DMS79 (cell line): ENCODE measurements around the gene ZHX3.

Experiments
- DNase-seq: peaks from one replicate; lab custom pipeline; 2025; lab: John Stamatoyannopoulos, UW

ZHX3 gene, protein sequence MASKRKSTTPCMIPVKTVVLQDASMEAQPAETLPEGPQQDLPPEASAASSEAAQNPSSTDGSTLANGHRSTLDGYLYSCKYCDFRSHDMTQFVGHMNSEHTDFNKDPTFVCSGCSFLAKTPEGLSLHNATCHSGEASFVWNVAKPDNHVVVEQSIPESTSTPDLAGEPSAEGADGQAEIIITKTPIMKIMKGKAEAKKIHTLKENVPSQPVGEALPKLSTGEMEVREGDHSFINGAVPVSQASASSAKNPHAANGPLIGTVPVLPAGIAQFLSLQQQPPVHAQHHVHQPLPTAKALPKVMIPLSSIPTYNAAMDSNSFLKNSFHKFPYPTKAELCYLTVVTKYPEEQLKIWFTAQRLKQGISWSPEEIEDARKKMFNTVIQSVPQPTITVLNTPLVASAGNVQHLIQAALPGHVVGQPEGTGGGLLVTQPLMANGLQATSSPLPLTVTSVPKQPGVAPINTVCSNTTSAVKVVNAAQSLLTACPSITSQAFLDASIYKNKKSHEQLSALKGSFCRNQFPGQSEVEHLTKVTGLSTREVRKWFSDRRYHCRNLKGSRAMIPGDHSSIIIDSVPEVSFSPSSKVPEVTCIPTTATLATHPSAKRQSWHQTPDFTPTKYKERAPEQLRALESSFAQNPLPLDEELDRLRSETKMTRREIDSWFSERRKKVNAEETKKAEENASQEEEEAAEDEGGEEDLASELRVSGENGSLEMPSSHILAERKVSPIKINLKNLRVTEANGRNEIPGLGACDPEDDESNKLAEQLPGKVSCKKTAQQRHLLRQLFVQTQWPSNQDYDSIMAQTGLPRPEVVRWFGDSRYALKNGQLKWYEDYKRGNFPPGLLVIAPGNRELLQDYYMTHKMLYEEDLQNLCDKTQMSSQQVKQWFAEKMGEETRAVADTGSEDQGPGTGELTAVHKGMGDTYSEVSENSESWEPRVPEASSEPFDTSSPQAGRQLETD

DNA sequence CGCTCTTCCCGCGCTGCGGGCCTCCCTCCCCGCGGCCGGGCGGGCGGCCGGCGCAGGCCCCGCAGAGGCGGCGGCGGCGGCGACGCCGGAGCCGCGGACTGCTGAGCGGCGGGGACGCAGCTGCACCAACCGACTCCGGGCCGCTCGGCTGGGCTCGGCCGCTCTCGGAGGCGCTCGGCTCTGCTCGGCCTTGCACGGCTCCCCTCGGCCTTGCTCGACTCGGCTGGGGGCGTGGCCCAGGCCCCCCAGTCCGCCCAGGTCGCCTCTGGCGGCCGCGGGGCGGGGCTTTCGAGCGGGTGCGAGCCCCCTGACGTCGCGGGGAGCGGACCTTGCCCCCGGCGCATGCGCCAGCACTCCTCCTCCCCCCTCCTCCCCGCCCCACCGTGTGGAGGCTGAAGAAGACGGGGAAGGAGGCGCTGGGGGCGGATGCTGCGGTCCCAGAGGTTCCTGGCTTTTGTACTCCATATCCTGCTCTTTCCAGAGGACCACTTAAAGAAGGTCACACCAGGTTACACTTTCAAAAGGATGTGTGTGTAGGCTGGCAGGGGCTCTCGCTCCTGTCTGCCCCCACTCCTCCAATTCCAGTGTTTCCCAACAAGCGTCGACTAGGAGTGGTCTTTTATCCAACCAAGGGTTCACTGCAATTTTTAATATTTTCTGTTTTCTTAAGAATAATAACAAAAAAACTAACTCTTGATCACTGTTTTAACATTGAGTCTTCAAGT, at the start of gene ZHX3:
ZHX3 (minus strand) TSS at position 186 of the 725 bp plus-strand sequence. CDS start 112,815 bp downstream, outside the sequence.
- peak; percentile 69 for DNase-seq

DNA sequence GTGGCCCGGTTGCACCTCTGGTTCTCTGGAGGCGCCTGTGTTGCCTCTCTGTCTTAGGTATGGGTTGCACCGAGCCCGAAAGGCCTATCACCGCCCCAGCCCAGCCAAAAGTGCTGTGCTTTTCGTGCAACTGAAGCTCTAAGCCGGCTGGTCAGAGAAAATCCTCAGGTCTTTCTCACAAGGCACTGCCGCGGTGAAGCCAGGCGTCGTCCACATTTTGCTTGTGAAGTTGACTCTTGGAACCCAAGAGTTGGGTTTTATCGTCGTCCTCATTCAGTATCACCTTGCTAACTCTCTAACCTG, 49.8 kb upstream of the ZHX3 start:
- no peak for DNase-seq

DNA sequence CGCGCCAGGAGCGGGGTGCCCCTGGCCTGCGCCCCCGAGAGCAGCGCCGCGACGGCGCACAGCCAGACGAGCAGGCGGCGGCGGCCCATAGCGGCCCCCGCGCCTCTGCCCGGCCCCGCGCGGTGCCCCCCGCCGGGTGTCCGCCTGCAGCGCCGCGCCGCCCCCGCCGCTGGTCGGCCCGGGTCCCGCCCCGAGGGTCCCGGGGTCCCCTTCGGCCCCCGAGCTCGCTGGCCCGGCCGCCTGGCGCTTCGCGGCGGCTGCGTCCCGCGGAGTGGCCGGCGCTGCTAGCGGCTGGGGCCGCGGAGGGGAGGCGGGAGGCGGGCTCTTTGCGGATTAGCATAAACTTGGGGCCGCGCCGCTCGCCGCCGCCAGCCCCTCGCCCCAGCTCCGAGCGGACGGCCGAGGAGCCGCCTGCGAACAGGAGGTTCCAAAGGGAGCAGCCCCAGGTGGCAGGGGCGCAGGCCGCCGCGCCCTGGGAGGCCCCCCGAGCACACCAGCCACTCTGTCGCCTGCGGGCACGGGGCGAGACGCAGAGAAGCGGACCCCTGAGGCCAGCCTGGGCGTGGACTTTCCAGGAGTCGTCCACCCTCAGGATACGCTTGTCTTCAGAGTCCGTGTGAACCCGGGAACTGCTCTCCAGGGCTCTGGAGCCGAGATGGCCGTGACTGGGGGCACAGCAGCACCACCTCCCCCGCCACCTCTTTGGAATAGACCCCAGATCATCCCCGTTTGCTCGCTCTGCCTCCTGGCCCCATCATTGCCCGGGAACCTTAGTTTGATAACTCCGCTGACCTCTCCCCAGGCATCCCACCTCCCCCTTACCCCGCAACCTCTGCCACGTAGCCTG, 49.2 kb upstream of the ZHX3 start, which contains the start of gene EMILIN3:
EMILIN3 (minus strand) TSS at position 273 of the 847 bp plus-strand sequence; CDS start at position 89, 184 bp downstream.
- no peak for DNase-seq

DNA sequence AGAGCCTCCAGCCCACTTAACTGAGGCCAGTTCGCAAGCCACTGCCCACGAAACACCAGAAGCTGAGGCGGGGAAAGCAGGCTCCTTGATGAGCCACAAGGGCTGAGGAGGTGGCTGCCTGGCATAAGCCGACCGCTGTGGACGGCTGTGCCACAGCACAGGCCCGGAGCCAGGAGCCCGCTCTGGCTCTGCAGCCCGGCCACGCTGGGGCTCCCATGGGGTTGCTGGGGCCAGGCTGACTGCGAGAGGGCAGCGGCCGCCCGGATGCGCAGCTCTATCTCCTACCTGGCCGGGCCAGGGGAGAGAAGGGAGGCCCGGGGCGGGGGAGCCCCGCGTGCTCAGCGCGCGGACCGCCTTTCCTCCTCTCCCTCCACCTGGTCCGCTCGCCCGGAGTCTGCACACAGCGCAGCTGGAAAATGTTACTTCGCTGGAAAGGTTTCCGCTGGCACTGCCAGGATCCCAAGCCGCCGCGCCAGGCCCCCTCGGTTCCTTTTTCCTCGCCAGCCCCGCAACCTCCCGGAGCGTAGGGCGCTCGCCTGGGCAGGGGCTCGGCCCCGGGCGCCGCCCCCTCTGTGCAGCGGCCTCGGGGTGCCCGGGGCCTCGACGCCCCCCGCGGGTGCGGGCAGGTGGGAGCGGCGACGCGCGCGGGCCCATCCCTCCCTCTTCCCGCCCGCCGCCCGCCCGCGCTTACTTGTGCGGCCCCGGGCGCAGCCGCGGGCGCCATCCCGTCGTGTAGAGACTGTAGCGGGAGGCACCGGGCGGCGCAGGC, 48.4 kb upstream of the ZHX3 start:
- DNase-seq, result no peak

DNA sequence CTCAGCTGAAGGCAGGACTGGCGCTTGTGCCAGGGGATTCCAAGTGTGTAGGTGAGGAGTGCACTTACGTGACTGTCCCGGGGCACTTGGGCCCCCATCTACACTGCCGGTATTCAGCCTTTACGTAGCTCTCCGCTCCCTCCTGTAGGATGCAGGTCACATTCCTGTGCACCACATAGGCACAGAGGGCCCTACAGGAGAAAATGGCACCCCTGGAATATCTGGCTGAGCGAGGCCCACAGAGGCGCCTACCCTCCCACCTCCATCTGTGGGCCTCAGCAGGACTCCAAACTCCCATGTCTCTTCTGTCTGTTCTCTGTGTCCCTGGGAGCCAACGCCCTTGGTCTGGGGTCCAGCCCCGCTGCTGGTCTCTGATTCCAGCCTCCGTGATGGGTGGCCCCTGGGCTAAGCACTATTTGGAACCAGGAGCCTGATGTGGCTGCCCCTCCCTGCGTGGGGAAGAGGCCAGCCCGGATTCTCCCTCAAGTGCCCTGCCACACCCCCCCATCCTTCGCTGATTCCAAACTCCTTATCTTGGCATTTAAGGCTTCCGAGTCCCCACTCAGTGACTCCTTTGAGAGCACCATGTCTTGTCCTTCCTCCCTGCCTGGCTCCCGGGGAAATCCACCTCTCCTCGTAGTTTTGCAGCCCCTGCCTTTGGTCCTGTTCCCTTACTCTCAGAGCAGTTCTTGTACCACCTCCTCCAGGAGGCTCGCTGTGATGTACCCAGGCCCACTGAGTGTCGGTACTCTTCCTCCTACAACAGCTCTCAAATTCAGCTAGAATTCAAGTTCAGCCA, 47.6 kb upstream of the ZHX3 start:
- no peak for DNase-seq

DNA sequence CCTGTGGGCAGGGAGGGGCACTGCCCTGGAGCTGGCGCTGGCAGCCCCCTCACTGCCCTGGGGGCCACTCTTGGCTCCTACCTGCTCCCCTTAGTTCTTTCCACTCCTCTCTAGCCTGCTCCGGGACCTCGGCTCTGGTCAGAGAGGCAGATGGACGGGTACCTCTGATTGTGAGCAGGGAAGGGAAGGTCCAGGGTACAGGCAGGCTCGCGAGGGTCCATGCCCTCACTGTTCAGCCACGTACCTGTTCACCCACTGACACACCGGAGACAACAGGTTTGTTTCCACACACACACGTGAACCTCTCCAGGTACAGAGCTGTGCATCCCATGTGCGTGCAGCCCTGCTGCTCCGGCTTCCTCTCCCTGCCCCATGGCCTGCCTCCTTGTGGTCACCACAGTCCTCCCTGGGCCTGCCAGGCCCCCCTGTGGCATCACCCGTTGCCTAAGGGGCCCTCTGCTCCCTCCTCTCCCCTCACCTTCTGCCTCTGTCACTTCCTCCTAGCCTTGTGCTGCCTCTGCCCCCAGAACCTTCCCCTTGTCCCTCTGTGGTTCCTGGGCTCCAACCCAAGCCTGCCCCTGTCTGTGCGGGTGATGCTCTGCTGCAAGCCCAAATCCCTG, 46.8 kb upstream of the ZHX3 start:
- DNase-seq, result no peak

DNA sequence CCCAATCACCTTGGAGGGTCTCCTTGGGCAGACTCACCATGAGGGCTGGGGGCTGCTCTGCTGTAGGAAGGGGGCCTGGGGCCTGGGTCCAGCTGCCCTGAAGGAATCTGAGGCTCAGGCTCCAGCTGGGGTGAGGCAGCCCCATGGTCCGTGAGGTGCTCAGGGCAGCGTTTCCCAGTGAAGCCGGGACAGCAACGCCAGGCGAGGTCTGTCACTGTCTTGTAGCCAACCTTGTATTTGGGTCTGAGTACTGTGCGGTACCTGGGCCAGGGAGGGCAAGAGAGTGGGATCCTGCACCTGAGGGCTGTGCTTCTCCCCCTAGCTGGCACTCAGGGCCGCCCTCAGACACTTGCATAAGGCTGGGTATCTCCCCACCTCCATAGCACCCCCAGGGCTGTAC, 46.1 kb upstream of the ZHX3 start:
- no peak for DNase-seq

DNA sequence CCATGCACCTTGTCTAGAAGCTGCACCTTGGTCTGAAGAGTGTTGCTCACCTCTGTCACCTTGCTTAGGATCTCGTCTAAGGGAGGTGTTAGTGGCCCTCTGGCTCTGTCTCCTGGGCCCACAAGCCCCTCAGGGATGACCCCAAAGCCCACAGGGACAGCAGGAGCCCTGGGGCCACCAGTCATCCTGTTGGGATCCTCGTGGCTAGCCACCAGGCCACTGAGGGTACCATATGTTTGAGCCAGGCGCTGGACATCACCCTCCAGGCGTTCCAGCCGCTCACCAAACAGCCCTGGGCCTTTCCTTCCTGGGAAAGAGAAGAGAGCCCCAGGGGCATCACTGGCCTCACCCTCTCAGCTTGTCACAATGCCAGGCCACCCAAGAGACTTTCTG, 45.2 kb upstream of the ZHX3 start:
- DNase-seq, result no peak

DNA sequence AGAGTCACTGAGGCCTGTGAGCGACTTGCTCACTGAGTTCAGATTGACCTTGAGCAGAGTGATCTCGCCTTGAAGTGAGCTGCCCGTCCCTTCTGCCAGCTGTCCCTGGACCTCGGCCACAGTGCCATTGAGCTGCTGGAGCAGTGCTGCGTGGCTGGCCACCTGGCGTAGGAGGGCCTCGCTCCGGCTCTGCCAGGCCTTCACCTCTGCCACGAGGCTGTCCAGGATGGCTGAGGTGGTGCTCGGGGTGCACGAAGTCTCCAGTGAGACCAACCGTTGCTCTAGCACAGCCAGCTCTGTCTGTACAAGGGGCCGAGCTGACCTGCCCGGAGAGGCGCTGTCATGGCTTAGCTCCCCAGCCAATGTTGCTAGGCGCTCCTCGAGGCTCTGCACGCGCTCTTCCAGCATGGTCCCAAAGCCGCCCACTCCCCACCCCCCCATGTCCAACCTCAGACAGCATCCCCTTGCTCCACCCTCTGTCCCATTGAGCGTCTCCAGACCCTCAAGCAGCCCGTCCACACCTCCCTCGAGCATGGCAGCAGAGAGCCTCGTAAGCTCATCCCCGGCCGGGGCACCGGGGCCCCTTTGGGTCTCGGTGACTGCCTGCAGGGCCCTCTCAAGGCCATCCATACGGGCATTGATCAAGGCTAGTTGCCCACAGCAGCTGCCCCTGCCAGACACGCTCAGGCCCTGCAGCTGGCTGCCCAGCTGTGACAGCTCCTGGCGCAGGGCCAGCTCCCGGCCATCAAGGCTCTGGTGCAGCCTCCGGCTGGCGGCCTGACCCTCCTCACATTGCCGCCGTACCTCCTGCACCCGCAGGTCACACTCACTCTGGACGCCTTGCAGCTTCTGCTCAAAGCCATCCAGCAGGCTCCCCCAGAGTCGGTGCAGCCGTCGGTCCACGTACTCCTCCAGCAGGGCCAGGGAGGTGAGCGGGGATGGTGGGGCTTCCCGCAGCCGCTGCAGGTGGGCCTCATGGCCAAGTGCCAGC, 44.5 kb upstream of the ZHX3 start:
- peak; percentile 31 for DNase-seq

DNA sequence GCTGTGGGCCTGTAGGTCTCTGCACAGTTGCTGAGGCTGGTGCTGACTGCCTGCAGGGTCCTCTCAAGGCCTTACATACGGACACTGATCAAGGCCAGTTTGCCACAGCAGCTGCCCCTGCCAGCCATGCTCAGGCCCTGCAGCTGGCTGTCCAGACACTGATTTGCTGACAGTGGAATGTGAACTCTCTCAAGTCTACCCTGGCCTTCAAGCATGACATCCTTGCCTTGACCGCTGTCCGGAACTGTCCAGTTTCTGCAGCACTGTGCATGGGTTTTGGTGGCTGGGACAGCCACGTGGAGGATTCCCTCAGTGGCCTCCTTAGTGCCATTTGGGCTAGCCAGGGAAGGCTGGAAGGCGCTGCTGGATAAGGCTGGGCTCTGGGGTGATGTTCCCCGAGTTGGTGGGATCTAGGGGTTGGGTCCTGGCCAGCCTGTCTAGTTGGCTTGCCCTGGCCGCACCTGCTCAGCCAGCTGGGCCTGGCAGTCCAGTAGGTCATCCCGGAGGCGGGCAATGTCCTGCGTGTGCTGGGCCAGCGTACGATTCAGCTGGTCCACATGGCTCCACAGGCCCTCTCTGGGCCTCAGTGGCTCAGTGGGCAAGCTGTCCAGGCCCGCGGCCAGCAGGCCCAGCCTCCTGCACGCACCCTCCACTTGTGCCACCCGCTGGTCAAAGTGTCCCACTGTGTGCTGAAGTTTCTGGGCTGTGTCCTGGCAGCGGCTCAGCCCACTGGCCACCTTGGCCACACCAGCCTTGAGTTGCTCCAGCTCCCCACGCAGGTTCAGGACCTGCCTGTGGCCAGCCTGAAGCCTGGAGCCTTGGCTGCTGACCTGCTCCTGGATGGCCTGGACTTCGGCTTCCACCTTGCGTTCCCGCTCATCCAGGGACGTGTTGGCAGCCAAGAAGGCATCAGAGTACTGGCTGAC, 43.6 kb upstream of the ZHX3 start:
- no peak for DNase-seq

DNA sequence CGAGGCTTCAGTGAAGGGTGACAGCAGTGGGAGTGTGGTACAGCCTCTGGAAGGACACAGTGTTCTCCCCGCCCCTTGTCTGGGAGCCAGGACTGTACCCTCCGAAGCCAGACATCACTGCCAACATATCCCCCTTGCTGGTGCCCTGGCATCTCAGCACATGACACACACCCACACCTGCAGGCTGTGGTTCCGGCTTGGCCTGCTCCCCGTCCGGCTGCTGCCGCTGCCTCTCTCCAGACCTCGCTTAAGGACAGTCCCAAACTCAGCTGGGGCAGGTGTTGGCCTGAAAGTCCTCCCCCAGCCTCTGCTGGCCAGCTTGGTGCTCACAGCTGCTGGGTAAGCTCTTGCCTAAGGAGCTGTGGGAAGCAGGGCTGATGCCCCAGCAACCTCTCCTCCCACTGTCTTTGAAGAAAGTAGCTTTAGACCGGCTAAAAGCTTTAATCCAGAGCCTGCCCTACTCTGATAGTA, 42.0 kb upstream of the ZHX3 start:
- DNase-seq, result no peak

DNA sequence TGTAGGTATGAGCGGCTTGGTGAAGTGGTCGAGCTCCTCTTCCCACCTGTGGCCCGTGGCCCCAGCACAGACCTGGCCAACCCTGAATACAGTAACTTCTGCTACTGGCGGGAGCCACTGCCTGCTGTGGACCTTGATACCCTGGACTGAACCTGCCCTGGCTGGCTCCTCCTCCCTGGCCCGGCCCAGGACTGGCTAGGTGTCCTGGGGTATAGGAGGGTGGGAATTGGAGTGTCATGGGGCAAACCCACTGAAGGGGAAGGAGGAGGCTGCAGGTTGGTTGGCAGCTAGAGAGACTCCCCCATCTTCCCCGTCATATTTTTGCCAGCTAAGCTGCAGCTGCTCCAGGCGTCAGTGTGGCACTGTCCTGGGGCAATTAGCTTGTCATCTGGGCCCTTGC, 41.2 kb upstream of the ZHX3 start:
- DNase-seq, result no peak

DNA sequence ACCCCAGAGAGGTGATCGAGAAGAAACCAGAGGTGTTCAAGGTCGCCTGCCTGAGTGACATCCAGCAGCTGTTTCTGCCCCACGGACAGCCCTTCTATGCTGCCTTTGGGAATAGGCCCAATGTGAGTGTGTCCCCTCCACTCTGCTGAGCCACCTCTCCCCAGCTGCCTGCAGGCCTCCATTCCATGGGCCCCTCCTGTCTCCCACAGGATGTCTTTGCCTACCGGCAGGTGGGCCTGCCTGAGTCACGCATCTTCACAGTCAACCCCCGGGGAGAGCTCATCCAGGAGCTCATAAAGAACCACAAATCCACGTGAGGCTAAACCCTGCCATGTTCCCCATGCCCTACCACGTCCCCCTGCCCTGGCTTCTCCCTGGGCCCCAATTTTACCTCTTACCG, 40.7 kb upstream of the ZHX3 start:
- no peak for DNase-seq

DNA sequence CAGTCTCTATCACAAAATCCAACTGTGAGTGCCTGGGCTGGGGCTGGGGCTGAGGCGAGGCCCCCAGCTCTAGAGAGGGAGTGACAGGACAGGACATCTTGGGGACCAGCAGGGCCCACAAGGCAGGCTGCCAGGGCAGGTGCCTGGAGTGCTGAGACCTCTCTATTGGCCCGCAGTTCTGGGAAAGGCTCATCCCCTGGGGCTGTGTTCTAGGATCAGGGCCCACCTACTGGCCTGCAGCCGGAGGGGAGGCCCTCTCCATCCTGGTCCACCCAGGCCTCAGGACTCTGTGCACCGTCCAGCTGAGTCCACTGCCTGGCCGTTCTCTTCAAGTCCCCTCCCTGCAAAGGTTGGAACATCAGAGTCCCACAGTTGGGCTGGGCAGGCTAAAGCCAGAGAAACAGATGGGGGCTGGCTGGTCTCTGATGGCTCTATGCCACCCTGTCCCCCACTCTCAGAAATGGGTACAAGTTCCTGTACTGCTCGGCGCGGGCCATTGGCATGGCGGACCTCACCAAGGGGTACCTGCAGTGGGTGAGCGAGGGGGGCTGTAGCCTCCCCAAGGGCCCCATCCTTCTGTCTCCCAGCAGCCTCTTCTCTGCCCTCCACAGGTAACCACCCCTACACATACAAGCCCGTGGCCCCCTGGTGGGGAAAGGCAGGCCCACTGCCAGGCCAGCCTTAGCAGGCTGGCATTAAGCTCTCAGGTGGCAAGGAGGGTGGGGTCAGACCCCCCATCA, 40.1 kb upstream of the ZHX3 start:
- DNase-seq, result no peak

DNA sequence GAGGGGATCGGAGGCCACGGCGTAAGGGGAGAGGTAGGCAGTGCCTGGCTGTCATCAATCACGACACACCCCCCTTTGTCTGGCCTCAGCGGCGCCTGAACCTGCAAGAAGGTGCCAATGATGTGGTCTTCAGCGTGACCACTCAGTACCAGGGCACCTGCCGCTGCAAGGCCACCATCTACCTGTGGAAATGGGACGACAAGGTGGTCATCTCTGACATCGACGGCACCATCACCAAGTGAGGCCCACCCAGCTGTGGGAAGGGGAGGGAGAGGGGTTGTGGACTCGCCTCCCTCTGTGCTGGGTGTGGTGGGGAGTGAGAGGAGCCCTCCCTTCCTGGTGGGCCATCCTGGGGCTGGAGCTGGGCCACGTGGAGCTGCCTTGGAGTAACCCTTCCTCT, 39.4 kb upstream of the ZHX3 start:
- DNase-seq, result no peak

DNA sequence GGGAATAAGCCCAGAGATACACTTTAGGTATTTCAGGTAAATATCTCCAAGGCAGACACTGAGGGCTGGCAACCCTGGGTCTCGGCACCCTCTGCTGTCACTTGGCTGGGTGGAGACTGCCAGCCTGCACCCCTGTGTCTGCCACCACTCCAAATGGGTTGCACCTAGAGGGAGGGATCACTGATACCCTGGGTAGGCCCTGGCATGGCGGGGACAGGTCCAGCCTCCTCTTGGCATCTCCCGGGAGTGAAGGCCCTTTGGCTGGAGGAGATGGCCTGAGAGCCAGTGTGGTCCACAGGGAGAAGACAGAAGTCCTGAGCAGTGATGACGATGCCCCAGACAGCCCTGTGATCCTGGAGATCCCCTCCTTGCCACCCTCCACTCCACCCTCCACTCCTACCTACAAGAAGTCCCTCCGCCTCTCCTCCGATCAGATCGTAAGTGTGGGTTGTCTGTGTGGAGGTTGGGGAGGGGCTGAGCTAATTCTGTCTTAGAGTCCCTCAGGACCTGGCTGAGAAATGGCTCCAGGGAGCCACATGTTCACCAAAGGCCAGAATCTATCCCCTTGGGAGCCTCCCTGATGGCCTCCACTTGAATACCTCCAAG, 38.2 kb upstream of the ZHX3 start:
- no peak for DNase-seq
